ENCODE data around the gene ASCC1.

DNA sequence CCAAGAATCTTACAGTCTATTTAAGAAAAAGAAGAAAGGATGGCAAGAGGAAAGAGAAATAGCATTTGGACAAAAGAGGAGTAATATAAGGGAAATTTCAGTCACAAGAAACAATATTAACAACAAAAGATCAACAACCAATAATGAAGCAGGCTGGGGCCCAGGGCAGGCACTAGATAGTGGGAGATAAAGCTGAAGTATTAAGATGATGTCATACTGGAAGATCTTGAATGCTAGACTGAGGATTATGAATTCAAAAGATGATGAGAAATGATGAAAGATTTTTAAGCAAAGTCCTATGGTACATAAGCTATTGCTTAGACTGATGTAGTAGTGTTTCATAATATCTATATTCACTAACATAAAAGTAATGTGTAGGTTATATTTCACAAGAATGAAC is 75.9 kb downstream of the ASCC1 start:
- TF ChIP-seq, protein P1, sequence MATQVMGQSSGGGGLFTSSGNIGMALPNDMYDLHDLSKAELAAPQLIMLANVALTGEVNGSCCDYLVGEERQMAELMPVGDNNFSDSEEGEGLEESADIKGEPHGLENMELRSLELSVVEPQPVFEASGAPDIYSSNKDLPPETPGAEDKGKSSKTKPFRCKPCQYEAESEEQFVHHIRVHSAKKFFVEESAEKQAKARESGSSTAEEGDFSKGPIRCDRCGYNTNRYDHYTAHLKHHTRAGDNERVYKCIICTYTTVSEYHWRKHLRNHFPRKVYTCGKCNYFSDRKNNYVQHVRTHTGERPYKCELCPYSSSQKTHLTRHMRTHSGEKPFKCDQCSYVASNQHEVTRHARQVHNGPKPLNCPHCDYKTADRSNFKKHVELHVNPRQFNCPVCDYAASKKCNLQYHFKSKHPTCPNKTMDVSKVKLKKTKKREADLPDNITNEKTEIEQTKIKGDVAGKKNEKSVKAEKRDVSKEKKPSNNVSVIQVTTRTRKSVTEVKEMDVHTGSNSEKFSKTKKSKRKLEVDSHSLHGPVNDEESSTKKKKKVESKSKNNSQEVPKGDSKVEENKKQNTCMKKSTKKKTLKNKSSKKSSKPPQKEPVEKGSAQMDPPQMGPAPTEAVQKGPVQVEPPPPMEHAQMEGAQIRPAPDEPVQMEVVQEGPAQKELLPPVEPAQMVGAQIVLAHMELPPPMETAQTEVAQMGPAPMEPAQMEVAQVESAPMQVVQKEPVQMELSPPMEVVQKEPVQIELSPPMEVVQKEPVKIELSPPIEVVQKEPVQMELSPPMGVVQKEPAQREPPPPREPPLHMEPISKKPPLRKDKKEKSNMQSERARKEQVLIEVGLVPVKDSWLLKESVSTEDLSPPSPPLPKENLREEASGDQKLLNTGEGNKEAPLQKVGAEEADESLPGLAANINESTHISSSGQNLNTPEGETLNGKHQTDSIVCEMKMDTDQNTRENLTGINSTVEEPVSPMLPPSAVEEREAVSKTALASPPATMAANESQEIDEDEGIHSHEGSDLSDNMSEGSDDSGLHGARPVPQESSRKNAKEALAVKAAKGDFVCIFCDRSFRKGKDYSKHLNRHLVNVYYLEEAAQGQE (IDR thresholded peaks at IDR 0.05; ENCODE audit: unreplicated experiment) = no peak
- TF ChIP-seq EZH2 (IDR thresholded peaks at IDR 0.05; ENCODE audit: low read depth, unreplicated experiment) = no peak
- TF ChIP-seq, protein P2, sequence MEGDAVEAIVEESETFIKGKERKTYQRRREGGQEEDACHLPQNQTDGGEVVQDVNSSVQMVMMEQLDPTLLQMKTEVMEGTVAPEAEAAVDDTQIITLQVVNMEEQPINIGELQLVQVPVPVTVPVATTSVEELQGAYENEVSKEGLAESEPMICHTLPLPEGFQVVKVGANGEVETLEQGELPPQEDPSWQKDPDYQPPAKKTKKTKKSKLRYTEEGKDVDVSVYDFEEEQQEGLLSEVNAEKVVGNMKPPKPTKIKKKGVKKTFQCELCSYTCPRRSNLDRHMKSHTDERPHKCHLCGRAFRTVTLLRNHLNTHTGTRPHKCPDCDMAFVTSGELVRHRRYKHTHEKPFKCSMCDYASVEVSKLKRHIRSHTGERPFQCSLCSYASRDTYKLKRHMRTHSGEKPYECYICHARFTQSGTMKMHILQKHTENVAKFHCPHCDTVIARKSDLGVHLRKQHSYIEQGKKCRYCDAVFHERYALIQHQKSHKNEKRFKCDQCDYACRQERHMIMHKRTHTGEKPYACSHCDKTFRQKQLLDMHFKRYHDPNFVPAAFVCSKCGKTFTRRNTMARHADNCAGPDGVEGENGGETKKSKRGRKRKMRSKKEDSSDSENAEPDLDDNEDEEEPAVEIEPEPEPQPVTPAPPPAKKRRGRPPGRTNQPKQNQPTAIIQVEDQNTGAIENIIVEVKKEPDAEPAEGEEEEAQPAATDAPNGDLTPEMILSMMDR (conservative IDR thresholded peaks at IDR 0.05; ENCODE audit: low read depth in 2 of 2) = no peak

Data from GM23338 (cell line).